Panc1 (cell line): Measurements from ENCODE around the gene SCYL2.
"Not testable (repeated sequence)": the region's sequence is repeated elsewhere in the genome, so short reads cannot be mapped to it uniquely, and the experiment has no call there.

ENCODE experiments used
- CTCF ChIP-seq: fragments of 450-650 bp; IDR thresholded peaks from 2 replicates; pipeline ENCODE4 v1.5.1; 2017; ENCODE audit warnings: mild to moderate bottlenecking
- POLR2AphosphoS5 ChIP-seq: IDR thresholded peaks from 2 replicates; pipeline ENCODE4 v1.6.1; 2012; ENCODE audit warnings: mild to moderate bottlenecking, low read depth, low read length, moderate library complexity
- TF ChIP-seq, protein P1 (sequence below), 2 experiments: IDR thresholded peaks; 2 replicates each; pipeline ENCODE4 v1.6.1; 2011 to 2012; ENCODE audit warnings: low read depth in 2 of 2, control low read depth in 1 of 2, low read length in 1 of 2, mild to moderate bottlenecking in 1 of 2, moderate library complexity in 1 of 2; ENCODE audit not compliant: insufficient read depth in 1 of 2

- TF ChIP-seq POLR2AphosphoS5, CTCF: not testable (repeated sequence)
- TF ChIP-seq, protein P1, sequence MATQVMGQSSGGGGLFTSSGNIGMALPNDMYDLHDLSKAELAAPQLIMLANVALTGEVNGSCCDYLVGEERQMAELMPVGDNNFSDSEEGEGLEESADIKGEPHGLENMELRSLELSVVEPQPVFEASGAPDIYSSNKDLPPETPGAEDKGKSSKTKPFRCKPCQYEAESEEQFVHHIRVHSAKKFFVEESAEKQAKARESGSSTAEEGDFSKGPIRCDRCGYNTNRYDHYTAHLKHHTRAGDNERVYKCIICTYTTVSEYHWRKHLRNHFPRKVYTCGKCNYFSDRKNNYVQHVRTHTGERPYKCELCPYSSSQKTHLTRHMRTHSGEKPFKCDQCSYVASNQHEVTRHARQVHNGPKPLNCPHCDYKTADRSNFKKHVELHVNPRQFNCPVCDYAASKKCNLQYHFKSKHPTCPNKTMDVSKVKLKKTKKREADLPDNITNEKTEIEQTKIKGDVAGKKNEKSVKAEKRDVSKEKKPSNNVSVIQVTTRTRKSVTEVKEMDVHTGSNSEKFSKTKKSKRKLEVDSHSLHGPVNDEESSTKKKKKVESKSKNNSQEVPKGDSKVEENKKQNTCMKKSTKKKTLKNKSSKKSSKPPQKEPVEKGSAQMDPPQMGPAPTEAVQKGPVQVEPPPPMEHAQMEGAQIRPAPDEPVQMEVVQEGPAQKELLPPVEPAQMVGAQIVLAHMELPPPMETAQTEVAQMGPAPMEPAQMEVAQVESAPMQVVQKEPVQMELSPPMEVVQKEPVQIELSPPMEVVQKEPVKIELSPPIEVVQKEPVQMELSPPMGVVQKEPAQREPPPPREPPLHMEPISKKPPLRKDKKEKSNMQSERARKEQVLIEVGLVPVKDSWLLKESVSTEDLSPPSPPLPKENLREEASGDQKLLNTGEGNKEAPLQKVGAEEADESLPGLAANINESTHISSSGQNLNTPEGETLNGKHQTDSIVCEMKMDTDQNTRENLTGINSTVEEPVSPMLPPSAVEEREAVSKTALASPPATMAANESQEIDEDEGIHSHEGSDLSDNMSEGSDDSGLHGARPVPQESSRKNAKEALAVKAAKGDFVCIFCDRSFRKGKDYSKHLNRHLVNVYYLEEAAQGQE (IDR thresholded peaks at IDR 0.05; ENCODE audit: insufficient read depth in 1 of 2, low read depth in 2 of 2, low read length in 1 of 2), result not testable (repeated sequence)
Observed at GRCh38 chr12:100344351-100344750, 77.4 kb downstream of the SCYL2 start.
